ENCODE results near the gene THAP12. TPM values are rescaled to one million over a fixed set of nuclear protein-coding genes. Genes with fewer than 3 reads are reported as not detected.

THAP12 gene
- total and polyA plus RNA-seq, 2 experiments from 2014 or later: 24.8 to 25.9 TPM

DNA sequence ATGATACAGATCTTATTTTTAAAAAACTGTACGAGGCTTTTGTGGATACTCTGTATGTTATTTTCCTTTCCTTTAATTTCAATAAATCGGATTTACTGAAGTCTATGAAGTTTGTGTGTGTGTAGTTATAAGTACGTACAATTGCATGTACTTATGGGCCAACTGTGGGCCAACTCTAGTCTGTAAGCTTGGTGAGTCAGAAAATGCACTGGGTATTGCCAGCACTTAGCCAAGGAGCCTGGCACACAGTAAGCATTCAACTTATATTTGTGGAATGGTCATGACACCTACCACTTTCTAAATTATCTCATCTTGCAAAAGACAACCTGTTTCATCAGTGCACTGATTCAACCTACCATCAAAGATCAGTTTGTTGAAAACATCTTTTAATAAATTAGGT is 32.6 kb downstream of the THAP12 start:
- TF ChIP-seq, protein P1, sequence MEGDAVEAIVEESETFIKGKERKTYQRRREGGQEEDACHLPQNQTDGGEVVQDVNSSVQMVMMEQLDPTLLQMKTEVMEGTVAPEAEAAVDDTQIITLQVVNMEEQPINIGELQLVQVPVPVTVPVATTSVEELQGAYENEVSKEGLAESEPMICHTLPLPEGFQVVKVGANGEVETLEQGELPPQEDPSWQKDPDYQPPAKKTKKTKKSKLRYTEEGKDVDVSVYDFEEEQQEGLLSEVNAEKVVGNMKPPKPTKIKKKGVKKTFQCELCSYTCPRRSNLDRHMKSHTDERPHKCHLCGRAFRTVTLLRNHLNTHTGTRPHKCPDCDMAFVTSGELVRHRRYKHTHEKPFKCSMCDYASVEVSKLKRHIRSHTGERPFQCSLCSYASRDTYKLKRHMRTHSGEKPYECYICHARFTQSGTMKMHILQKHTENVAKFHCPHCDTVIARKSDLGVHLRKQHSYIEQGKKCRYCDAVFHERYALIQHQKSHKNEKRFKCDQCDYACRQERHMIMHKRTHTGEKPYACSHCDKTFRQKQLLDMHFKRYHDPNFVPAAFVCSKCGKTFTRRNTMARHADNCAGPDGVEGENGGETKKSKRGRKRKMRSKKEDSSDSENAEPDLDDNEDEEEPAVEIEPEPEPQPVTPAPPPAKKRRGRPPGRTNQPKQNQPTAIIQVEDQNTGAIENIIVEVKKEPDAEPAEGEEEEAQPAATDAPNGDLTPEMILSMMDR (IDR thresholded peaks at IDR 0.05; ENCODE audit: low read depth, low read length): no peak
- DNase-seq (ENCODE audit: low read depth in 1 of 2, low spot score in 1 of 2): no peak
- Histone ChIP-seq H3K4me1 (ENCODE audit: low read depth) (peaks cover 8% of the 10 kb centered on the region), H3K36me3 (peaks cover 3% of the 10 kb centered on the region), H3K27me3 (no peaks in the 10 kb centered on the region), H3K27ac (no peak overlapping the region), H3K9me3 (ENCODE audit: low read depth) (no peaks in the 10 kb centered on the region), H3K4me3 (no peak overlapping the region)

DNA sequence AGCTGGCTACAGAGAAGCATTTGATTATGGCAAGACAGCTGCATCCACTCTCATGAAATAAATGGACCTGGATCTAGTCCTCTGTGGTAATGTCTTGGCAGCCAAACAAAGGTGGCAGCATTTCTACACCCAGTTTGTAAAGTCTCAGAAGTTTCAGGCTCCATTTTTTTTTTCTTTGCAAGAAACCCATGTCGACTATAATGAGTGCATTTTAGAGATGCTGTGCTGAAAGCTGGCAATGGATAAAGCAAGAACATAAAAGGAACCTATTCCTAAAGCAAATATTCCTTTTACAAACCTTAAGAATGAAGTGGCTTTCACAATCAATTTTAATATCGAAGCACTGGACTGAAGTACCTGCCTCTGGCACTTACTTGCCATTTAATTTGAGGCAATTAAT is 33.5 kb downstream of the THAP12 start:
- H3K9me3 ChIP-seq (ENCODE audit: low read depth): no peaks in the 10 kb centered on the region
- DNase-seq (ENCODE audit: low read depth in 1 of 2, low spot score in 1 of 2): peak in 1 of 2 donors; percentile 63
- no peaks in the 10 kb centered on the region for H3K36me3 ChIP-seq
- no peaks in the 10 kb centered on the region for H3K27me3 ChIP-seq
- H3K4me3 ChIP-seq: no peak overlapping the region
- no peak overlapping the region for H3K27ac ChIP-seq
- peaks cover 8% of the 10 kb centered on the region for H3K4me1 ChIP-seq (ENCODE audit: low read depth)
- TF ChIP-seq, protein P1 (IDR thresholded peaks at IDR 0.05; ENCODE audit: low read depth, low read length): peak; percentile 5

DNA sequence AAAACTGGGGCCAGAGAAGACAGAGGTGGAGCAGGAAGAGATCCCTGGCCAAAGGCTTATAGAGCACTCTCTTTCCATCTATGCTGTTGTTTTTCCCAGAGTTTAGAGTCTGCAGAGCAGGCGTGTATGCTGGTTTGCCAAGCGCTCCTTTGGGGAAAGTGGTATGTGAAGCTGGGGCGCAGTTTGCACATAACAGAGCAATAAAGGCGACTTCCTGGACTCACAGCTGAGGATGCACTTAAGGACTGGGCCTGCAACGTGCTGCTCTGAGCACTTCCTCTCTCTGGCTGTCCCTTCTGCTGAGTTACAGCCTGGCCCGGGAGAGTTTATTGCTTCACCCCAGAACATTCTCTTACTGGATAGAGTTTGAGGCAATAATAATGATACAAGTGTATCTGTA is 41.7 kb downstream of the THAP12 start:
- TF ChIP-seq, protein P1 (IDR thresholded peaks at IDR 0.05; ENCODE audit: low read depth, low read length): no peak
- H3K4me1 ChIP-seq (ENCODE audit: low read depth): no peaks in the 10 kb centered on the region
- DNase-seq (ENCODE audit: low read depth in 1 of 2, low spot score in 1 of 2): peak in 1 of 2 donors; percentile 48
- no peaks in the 10 kb centered on the region for H3K36me3 ChIP-seq
- no peaks in the 10 kb centered on the region for H3K27me3 ChIP-seq
- H3K9me3 ChIP-seq (ENCODE audit: low read depth): no peaks in the 10 kb centered on the region
- no peak overlapping the region for H3K27ac ChIP-seq
- no peak overlapping the region for H3K4me3 ChIP-seq

DNA sequence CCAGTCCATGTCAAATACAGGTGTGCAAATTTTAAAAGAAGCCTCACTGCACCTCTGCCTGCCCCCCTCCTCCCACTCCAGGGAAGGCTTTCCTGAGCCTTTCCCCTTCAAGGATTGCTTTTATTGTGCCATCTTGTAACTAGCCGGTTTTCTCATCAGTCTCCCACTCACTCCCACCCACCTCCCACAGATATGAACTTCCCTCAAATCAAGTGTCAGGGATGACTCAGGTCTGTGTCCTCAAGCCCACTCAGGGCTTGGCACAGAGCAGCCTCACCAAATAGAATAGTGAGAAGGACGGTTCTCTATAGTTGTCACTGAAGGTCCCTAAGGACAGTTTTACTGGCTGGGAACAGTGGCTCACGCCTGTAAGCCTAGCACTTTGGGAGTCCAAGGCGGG is 43.0 kb downstream of the THAP12 start:
- Histone ChIP-seq H3K9me3 (ENCODE audit: low read depth) (no peaks in the 10 kb centered on the region), H3K4me3 (no peak overlapping the region), H3K4me1 (ENCODE audit: low read depth) (no peaks in the 10 kb centered on the region), H3K27ac (no peak overlapping the region), H3K27me3 (no peaks in the 10 kb centered on the region), H3K36me3 (no peaks in the 10 kb centered on the region)
- TF ChIP-seq, protein P1 (IDR thresholded peaks at IDR 0.05; ENCODE audit: low read depth, low read length): no peak
- DNase-seq (ENCODE audit: low read depth in 1 of 2, low spot score in 1 of 2): no peak

DNA sequence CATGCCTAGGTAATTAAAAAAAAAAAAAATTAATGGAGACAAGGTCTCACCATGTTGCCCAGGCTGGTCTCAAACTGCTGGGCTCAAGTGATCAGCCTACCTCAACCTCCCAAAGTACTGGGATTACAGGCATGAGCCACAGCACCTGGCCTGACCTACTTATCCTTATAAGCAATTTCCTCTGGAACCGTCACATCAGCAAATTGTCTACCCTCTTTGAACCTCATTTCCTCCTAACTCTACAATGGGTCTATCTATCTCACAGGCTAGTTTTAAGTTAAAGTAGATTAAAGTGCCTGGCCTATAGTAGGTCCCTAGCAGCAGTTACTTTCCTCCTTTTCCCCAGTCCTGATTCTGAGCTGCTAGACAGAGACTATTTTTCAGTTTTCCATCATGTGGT is 43.5 kb downstream of the THAP12 start:
- no peak overlapping the region for H3K27ac ChIP-seq
- no peak overlapping the region for H3K4me3 ChIP-seq
- H3K36me3 ChIP-seq: no peaks in the 10 kb centered on the region
- H3K27me3 ChIP-seq: no peaks in the 10 kb centered on the region
- H3K9me3 ChIP-seq (ENCODE audit: low read depth): no peaks in the 10 kb centered on the region
- TF ChIP-seq, protein P1 (IDR thresholded peaks at IDR 0.05; ENCODE audit: low read depth, low read length): no peak
- DNase-seq (ENCODE audit: low read depth in 1 of 2, low spot score in 1 of 2): no peak
- H3K4me1 ChIP-seq (ENCODE audit: low read depth): no peaks in the 10 kb centered on the region

DNA sequence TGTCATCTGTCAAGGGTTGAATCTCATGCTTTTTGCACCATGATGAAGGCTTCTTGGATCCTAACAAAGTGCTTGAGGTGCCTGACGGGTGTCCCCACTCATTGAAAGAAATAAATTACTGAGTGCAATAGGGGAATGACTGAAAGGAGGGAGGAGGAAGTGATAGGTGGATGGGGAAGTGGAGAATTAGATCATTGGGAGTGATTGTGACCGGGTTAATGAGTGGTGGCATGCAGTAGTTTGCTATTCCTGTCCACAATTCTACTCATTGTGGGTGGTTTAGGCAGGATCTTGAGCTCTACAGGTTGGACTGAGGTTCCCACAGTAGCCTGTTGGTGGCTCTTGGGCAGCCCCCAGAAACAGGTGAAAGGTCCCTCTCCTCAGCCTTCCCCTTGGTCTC is 44.3 kb downstream of the THAP12 start:
- H3K4me3 ChIP-seq: no peak overlapping the region
- TF ChIP-seq, protein P1 (IDR thresholded peaks at IDR 0.05; ENCODE audit: low read depth, low read length): no peak
- no peaks in the 10 kb centered on the region for H3K4me1 ChIP-seq (ENCODE audit: low read depth)
- DNase-seq (ENCODE audit: low read depth in 1 of 2, low spot score in 1 of 2): no peak
- no peaks in the 10 kb centered on the region for H3K9me3 ChIP-seq (ENCODE audit: low read depth)
- no peak overlapping the region for H3K27ac ChIP-seq
- no peaks in the 10 kb centered on the region for H3K27me3 ChIP-seq
- no peaks in the 10 kb centered on the region for H3K36me3 ChIP-seq
